ENCODE measurements around the gene ANXA9. TPM values are rescaled to one million over a fixed set of nuclear protein-coding genes. Genes with fewer than 3 reads are reported as not detected.
A peak's percentile ranks its signal among the peaks of the same experiment; 100 is the strongest.

Gene ANXA9
- polyA plus RNA-seq, 3 donors: 0.28 to 1.7 (median 1.4) TPM

- Histone ChIP-seq H4K20me1 (ENCODE audit: insufficient read depth, low read length) (peaks cover 78% of the 10 kb centered on the region), H2AFZ (ENCODE audit: insufficient read depth, low read depth, low read length, poor library complexity, severe bottlenecking) (no peak overlapping the region), H3K9ac (ENCODE audit: insufficient read depth, low read length, poor library complexity, severe bottlenecking) (peak overlapping the region; percentile 6), H3K27ac (ENCODE audit: low read depth in 1 of 2, low read length in 2 of 2) (peak overlapping the region; percentile 33 to 84), H3K36me3 (replicated peaks in 1 of 2; ENCODE audit: control insufficient read depth in 1 of 2, insufficient read depth in 2 of 2, low read length in 2 of 2) (peaks cover 30 to 37% of the 10 kb centered on the region in 2 donors), H3K4me1 (ENCODE audit: control insufficient read depth in 1 of 2, insufficient read depth in 2 of 2, low read length in 2 of 2) (peaks cover 45 to 54% of the 10 kb centered on the region in 2 donors), H3K4me3 (replicated peaks in 1 of 3; ENCODE audit: low read depth in 2 of 3, low read length in 3 of 3) (peak overlapping the region in 1 of 3 experiments; percentile 88), H3K4me2 (replicated peaks; ENCODE audit: extremely low read depth, low read length, poor library complexity, severe bottlenecking) (peak overlapping the region; percentile 98), H3K9me3 (replicated peaks in 1 of 2; ENCODE audit: control insufficient read depth in 1 of 2, insufficient read depth in 1 of 2, low read length in 2 of 2) (no peaks in the 10 kb centered on the region), H3K79me2 (ENCODE audit: insufficient read depth, low read length) (peaks cover 81% of the 10 kb centered on the region), H3K27me3 (ENCODE audit: control insufficient read depth in 2 of 2, insufficient read depth in 2 of 2, low read length in 2 of 2) (no peaks in the 10 kb centered on the region)
- H3K36me3 Mint-ChIP-seq: peaks cover 31 to 39% of the 10 kb centered on the region in 2 donors
- peak overlapping the region; percentile 59 to 90 (median 81) for H3K27ac Mint-ChIP-seq
- H3K4me3 Mint-ChIP-seq: peak overlapping the region; percentile 41 to 90
- DNase-seq: peak; percentile 30 to 41 (median 31)
- intact Hi-C loops (cut with micrococcal nuclease): loop anchor here (5.0 to 10.0 kb wide), 3 partner anchors 36 to 206 kb away; partner anchors contain the start of genes CTSS (in 1 of the 2), MINDY1 (in 1 of the 2), PRUNE1 (in 1 of the 2) and SETDB1 (in 1 of the 2)
- no peak for TF ChIP-seq CTCF (IDR thresholded peaks at IDR 0.05)
- 39% methylated on average over 7 of the region's 11 CpGs for WGBS (ENCODE audit: insufficient coverage)
- H3K4me1 Mint-ChIP-seq: peaks cover 52% of the 10 kb centered on the region
- H3K9me3 Mint-ChIP-seq: no peaks in the 10 kb centered on the region
- no peaks in the 10 kb centered on the region for H3K27me3 Mint-ChIP-seq (ENCODE audit: low read depth in 3 of 3)
These were observed 11.1 kb upstream of the ANXA9 start for GRCh38 chr1:150970808-150971582.

DNA sequence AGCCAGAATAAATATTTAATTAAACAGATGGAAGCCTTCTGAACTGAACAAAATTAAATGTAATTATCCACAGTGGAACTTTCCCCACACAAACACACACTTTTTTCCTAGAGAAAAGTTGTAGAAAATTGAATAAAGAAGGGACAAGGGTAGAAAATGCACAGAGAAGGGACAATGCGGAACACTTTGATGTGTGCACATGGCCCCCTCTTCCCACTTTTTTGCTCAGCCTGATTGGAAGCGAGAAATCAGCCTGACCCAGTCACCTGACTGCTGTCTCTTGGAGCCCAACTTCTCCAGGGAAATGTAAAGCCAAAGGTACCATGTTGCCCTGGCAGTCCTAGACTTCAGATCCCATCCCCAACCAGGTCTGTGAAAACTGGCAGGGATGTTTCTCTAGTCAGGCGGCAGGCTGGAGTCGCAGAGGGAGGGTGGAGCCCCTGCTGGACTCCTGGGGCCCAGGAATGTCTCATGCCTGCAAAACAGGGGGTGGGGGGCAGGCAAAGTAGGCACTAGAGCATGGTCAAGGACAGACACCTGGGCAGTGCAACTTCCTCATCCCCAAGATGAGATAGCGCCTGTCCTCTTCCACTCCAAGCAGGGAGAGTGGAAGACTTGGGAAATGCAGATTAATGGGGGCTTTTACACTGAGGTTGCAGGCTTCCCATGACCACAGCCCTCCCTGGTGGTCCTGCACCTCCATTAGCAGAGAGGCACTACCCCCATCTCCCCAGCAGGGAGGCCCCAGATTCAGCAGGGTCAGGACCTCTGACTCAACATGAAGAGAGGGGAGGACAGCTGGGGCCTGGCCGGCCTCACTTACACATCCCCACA lies 10.3 kb upstream of the ANXA9 start:
- intact Hi-C loops (cut with micrococcal nuclease): loop anchor here (5.0 to 10.0 kb wide), 3 partner anchors 36 to 207 kb away; partner anchors contain the start of genes CTSS (in 1 of the 2), MINDY1 (in 1 of the 2), PRUNE1 (in 1 of the 2) and SETDB1 (in 1 of the 2)
- H3K36me3 Mint-ChIP-seq: peaks cover 23 to 31% of the 10 kb centered on the region in 2 donors
- no peaks in the 10 kb centered on the region for H3K27me3 ChIP-seq (ENCODE audit: control insufficient read depth in 2 of 2, insufficient read depth in 2 of 2, low read length in 2 of 2)
- WGBS (ENCODE audit: insufficient coverage): 83% methylated on average over 2 of the region's 6 CpGs
- H3K27ac ChIP-seq (ENCODE audit: low read depth in 1 of 2, low read length in 2 of 2): peak overlapping the region; percentile 33 to 84
- peak overlapping the region; percentile 86 to 90 for H3K4me3 Mint-ChIP-seq
- H3K4me1 ChIP-seq (ENCODE audit: control insufficient read depth in 1 of 2, insufficient read depth in 2 of 2, low read length in 2 of 2): peaks cover 53 to 62% of the 10 kb centered on the region in 2 donors
- H3K79me2 ChIP-seq (ENCODE audit: insufficient read depth, low read length): peaks cover 85% of the 10 kb centered on the region
- H3K4me2 ChIP-seq (replicated peaks; ENCODE audit: extremely low read depth, low read length, poor library complexity, severe bottlenecking): peak overlapping the region; percentile 98
- no peaks in the 10 kb centered on the region for H3K9me3 ChIP-seq (replicated peaks in 1 of 2; ENCODE audit: control insufficient read depth in 1 of 2, insufficient read depth in 1 of 2, low read length in 2 of 2)
- H3K9ac ChIP-seq (ENCODE audit: insufficient read depth, low read length, poor library complexity, severe bottlenecking): peak overlapping the region; percentile 6
- H3K36me3 ChIP-seq (replicated peaks in 1 of 2; ENCODE audit: control insufficient read depth in 1 of 2, insufficient read depth in 2 of 2, low read length in 2 of 2): peaks cover 22 to 29% of the 10 kb centered on the region in 2 donors
- peak; percentile 27 to 47 (median 30) for DNase-seq
- peaks cover 60% of the 10 kb centered on the region for H3K4me1 Mint-ChIP-seq
- peaks cover 70% of the 10 kb centered on the region for H4K20me1 ChIP-seq (ENCODE audit: insufficient read depth, low read length)
- no peaks in the 10 kb centered on the region for H3K27me3 Mint-ChIP-seq (ENCODE audit: low read depth in 3 of 3)
- H3K4me3 ChIP-seq (replicated peaks in 1 of 3; ENCODE audit: low read depth in 2 of 3, low read length in 3 of 3): peak overlapping the region in 1 of 3 experiments; percentile 88
- peak overlapping the region; percentile 59 to 90 (median 81) for H3K27ac Mint-ChIP-seq
- H3K9me3 Mint-ChIP-seq: no peaks in the 10 kb centered on the region
- no peak overlapping the region for H2AFZ ChIP-seq (ENCODE audit: insufficient read depth, low read depth, low read length, poor library complexity, severe bottlenecking)
- TF ChIP-seq CTCF (IDR thresholded peaks at IDR 0.05): peak; percentile 48

Data from CD14-positive monocyte (primary cell).